H1 (cell line): ENCODE results near the gene CTSV. TPM values are rescaled to one million over a fixed set of nuclear protein-coding genes. Genes with fewer than 3 reads are reported as not detected.

Source experiments
- CTCF ChIA-PET: fragments of 300-600 bp; sonication (Branson Sonifier 250); formaldehyde crosslinking; loops from one replicate; lab custom pipeline; 2021; ENCODE audit not compliant: partially characterized antibody; lab: Charles Lee
- POLR2A ChIA-PET: fragments of 300-600 bp; sonication (Branson Sonifier 250); formaldehyde crosslinking; loops from one replicate; lab custom pipeline; 2021; ENCODE audit warnings: inconsistent platforms; ENCODE audit not compliant: partially characterized antibody; lab: Charles Lee
- DNase-seq, 2 experiments: peaks; one replicate each; pipeline versions ENCODE4 v3.0.0 to v3.0.0-alpha.2; 2010 to 2022; ENCODE audit warnings: low spot score in 2 of 2, low read depth in 1 of 2, mixed read lengths in 1 of 2
- FAIRE-seq: peaks from 2 replicates; lab custom pipeline; 2011; peaks lifted over from hg19 to GRCh38; lab: Jason Lieb, UNC
- H2AFZ ChIP-seq: 2 replicates; pipeline ENCODE4 v1.8.1; 2012; ENCODE audit warnings: low read length, inconsistent platforms
- H2AK5ac ChIP-seq: 2 replicates; pipeline ENCODE4 v1.6.1; 2013; ENCODE audit warnings: low read depth, low read length
- H2BK120ac ChIP-seq: replicated peaks from 2 replicates; pipeline ENCODE3; 2013; ENCODE audit warnings: low read depth, low read length, inconsistent platforms
- H2BK12ac ChIP-seq: 2 replicates; pipeline ENCODE4 v1.6.1; 2013; ENCODE audit warnings: low read depth, low read length
- H2BK15ac ChIP-seq: 2 replicates; pipeline ENCODE4 v1.6.1; 2013; ENCODE audit warnings: low read length
- H2BK20ac ChIP-seq: 2 replicates; pipeline ENCODE4 v1.6.1; 2013; ENCODE audit warnings: low read length
- H2BK5ac ChIP-seq: 2 replicates; pipeline ENCODE4 v1.6.1; 2013; ENCODE audit warnings: low read depth, low read length
- H3K14ac ChIP-seq: 2 replicates; pipeline ENCODE4 v1.6.1; 2013; ENCODE audit warnings: inconsistent platforms; ENCODE audit not compliant: insufficient read length
- H3K18ac ChIP-seq: 2 replicates; pipeline ENCODE4 v1.6.1; 2013; ENCODE audit warnings: low read length; ENCODE audit errors: extremely low read depth
- H3K23ac ChIP-seq: 2 replicates; pipeline ENCODE4 v1.6.1; 2013; ENCODE audit warnings: inconsistent platforms; ENCODE audit not compliant: insufficient read length
- H3K23me2 ChIP-seq: 2 replicates; pipeline ENCODE4 v1.6.1; 2013; ENCODE audit warnings: low read depth, low read length
- H3K27ac ChIP-seq: 2 replicates; pipeline ENCODE4 v1.6.1; 2011; ENCODE audit warnings: low read depth, low read length, inconsistent platforms
- H3K27me3 ChIP-seq, 4 experiments: replicated peaks in 1 of 4; 1 replicate in 1 of 4; 2 replicates in 3 of 4; pipeline versions ENCODE4 v1.6.1 to v1.8.1; 2011 to 2013; ENCODE audit warnings: low read length in 3 of 4, mild to moderate bottlenecking in 3 of 4, inconsistent platforms in 2 of 4, mixed read lengths in 2 of 4, moderate library complexity in 1 of 4; ENCODE audit not compliant: control insufficient read depth in 3 of 4, insufficient read depth in 3 of 4; ENCODE audit errors: extremely low read depth in 1 of 4
- H3K36me3 ChIP-seq, 4 experiments: 2 replicates each; pipeline versions ENCODE4 v1.6.1 to v1.8.1; 2011 to 2013; ENCODE audit warnings: mild to moderate bottlenecking in 4 of 4, low read length in 3 of 4, moderate library complexity in 2 of 4, control low read depth in 1 of 4, inconsistent platforms in 1 of 4; ENCODE audit not compliant: insufficient read depth in 4 of 4, control insufficient read depth in 2 of 4
- H3K4ac ChIP-seq: replicated peaks from 2 replicates; pipeline ENCODE3; 2013; ENCODE audit warnings: low read length, low read depth, mixed read lengths, inconsistent platforms; ENCODE audit not compliant: insufficient read length
- H3K4me1 ChIP-seq, 4 experiments: replicated peaks in 1 of 4; 1 replicate in 1 of 4; 2 replicates in 3 of 4; pipeline versions ENCODE4 v1.6.1 to v1.8.1; 2011 to 2013; ENCODE audit warnings: low read length in 3 of 4, inconsistent platforms in 2 of 4, mixed read lengths in 1 of 4; ENCODE audit not compliant: insufficient read depth in 4 of 4, control insufficient read depth in 3 of 4
- H3K4me2 ChIP-seq, 2 experiments: 2 replicates each; pipeline versions ENCODE4 v1.6.1 to v1.8.1; 2011 to 2013; ENCODE audit warnings: low read depth in 2 of 2, low read length in 2 of 2, control low read depth in 1 of 2, inconsistent platforms in 1 of 2, mild to moderate bottlenecking in 1 of 2; ENCODE audit not compliant: insufficient read depth in 1 of 2
- H3K4me3 ChIP-seq, 4 experiments: fragments of 200-600, 300-600 bp in 1 of 4; sonication (generic), shearing (Covaris generic), sonication (Bioruptor Twin) in 1 of 4; 2 replicates each; pipeline versions ENCODE4 v1.5.1 to v1.8.1; 2011 to 2016; ENCODE audit warnings: low read length in 4 of 4, low read depth in 3 of 4, control low read depth in 2 of 4, inconsistent platforms in 2 of 4, mild to moderate bottlenecking in 2 of 4, mixed read lengths in 1 of 4, moderate library complexity in 1 of 4; ENCODE audit not compliant: insufficient read depth in 2 of 4; ENCODE audit errors: extremely low read depth in 1 of 4
- H3K56ac ChIP-seq: replicated peaks from 2 replicates; pipeline ENCODE3; 2013; ENCODE audit warnings: low read depth, mild to moderate bottlenecking, mixed read lengths, low read length, inconsistent platforms; ENCODE audit not compliant: insufficient read length
- H3K79me1 ChIP-seq: 2 replicates; pipeline ENCODE4 v1.6.1; 2013; ENCODE audit warnings: low read depth, low read length, control low read depth
- H3K79me2 ChIP-seq, 2 experiments: 2 replicates each; pipeline versions ENCODE4 v1.6.1 to v1.8.1; 2012 to 2013; ENCODE audit warnings: low read length in 2 of 2, mild to moderate bottlenecking in 2 of 2, inconsistent platforms in 1 of 2; ENCODE audit not compliant: insufficient read depth in 2 of 2, control insufficient read depth in 1 of 2
- H3K9ac ChIP-seq, 4 experiments: replicated peaks in 1 of 4; 1 replicate in 1 of 4; 2 replicates in 3 of 4; pipeline versions ENCODE4 v1.6.1 to v1.8.1; 2011 to 2013; ENCODE audit warnings: low read depth in 3 of 4, low read length in 3 of 4, control low read depth in 2 of 4, mild to moderate bottlenecking in 2 of 4, moderate library complexity in 2 of 4, inconsistent platforms in 1 of 4; ENCODE audit errors: extremely low read depth in 1 of 4
- H3K9me3 ChIP-seq, 2 experiments: 2 replicates each; pipeline versions ENCODE4 v1.6.1 to v1.8.1; 2012 to 2013; ENCODE audit warnings: mild to moderate bottlenecking in 2 of 2, moderate library complexity in 2 of 2, control low read depth in 1 of 2, inconsistent platforms in 1 of 2, low read depth in 1 of 2, low read length in 1 of 2, mixed read lengths in 1 of 2; ENCODE audit not compliant: insufficient read depth in 2 of 2
- H4K20me1 ChIP-seq, 2 experiments: replicated peaks in 1 of 2; 2 replicates each; pipeline versions ENCODE3 to v1.8.1; 2011 to 2013; ENCODE audit warnings: inconsistent platforms in 2 of 2, low read length in 2 of 2, mild to moderate bottlenecking in 1 of 2; ENCODE audit not compliant: insufficient read depth in 2 of 2, control insufficient read depth in 1 of 2
- H4K5ac ChIP-seq: 2 replicates; pipeline ENCODE4 v1.6.1; 2013; ENCODE audit warnings: low read length, low read depth, mixed read lengths, inconsistent platforms; ENCODE audit not compliant: insufficient read length
- H4K8ac ChIP-seq: 2 replicates; pipeline ENCODE4 v1.8.0; 2013; ENCODE audit warnings: mild to moderate bottlenecking, moderate library complexity, low read length, inconsistent platforms; ENCODE audit not compliant: insufficient read depth; ENCODE audit errors: extremely low read depth
- H4K91ac ChIP-seq: replicated peaks from 2 replicates; pipeline ENCODE3; 2013; ENCODE audit warnings: low read length, mixed read lengths, inconsistent platforms; ENCODE audit not compliant: insufficient read length
- EZH2 ChIP-seq: fragments of 200-600 bp; sonication (generic); IDR thresholded peaks from 2 replicates; pipeline ENCODE4 v1.7.1; 2012; ENCODE audit warnings: low read depth, mild to moderate bottlenecking, moderate library complexity, low read length, inconsistent platforms; ENCODE audit not compliant: severe bottlenecking
- KDM1A ChIP-seq: fragments of 200-600, 300-600 bp; sonication (generic); IDR thresholded peaks from 2 replicates; pipeline ENCODE4 v1.7.1; 2016; ENCODE audit warnings: mild to moderate bottlenecking, low read length, borderline replicate concordance
- KDM4A ChIP-seq: IDR thresholded peaks from one replicate; pipeline ENCODE4 v1.7.1; 2012; ENCODE audit warnings: low read depth, mild to moderate bottlenecking, moderate library complexity, low read length, inconsistent platforms; ENCODE audit not compliant: severe bottlenecking
- MAFK ChIP-seq: IDR thresholded peaks from 2 replicates; pipeline ENCODE4 v1.6.1; 2012; ENCODE audit warnings: low read depth, mild to moderate bottlenecking, improper control_type of control experiment, low read length
- POLR2A ChIP-seq, 2 experiments: IDR thresholded peaks; 1 replicate in 1 of 2; 2 replicates in 1 of 2; pipeline ENCODE4 v1.6.1; 2011; ENCODE audit warnings: low read depth in 2 of 2, low read length in 2 of 2, mild to moderate bottlenecking in 2 of 2; ENCODE audit errors: control extremely low read depth in 1 of 2
- SIRT6 ChIP-seq: IDR thresholded peaks from one replicate; pipeline ENCODE4 v1.7.1; 2012; ENCODE audit warnings: low read length, inconsistent platforms
- SRF ChIP-seq: IDR thresholded peaks from 2 replicates; pipeline ENCODE4 v1.6.1; 2011; ENCODE audit warnings: mild to moderate bottlenecking, low read depth, low read length, moderate library complexity
- TAF1 ChIP-seq: IDR thresholded peaks from 2 replicates; pipeline ENCODE4 v1.6.1; 2011; ENCODE audit warnings: mild to moderate bottlenecking, low read depth, low read length
- TAF7 ChIP-seq: optimal IDR thresholded peaks from 2 replicates; pipeline ENCODE3; 2011; ENCODE audit warnings: low read depth, mild to moderate bottlenecking, inconsistent platforms, low read length, moderate library complexity, borderline replicate concordance
- TBP ChIP-seq: IDR thresholded peaks from 2 replicates; pipeline ENCODE4 v1.6.1; 2011; ENCODE audit warnings: low read depth, low read length, improper control_type of control experiment
- TCF12 ChIP-seq: IDR thresholded peaks from 2 replicates; pipeline ENCODE4 v1.6.1; 2011; ENCODE audit warnings: low read depth, mild to moderate bottlenecking, low read length
- YY1 ChIP-seq: IDR thresholded peaks from 2 replicates; pipeline ENCODE4 v1.6.1; 2011; ENCODE audit warnings: low read depth, mild to moderate bottlenecking, low read length
- WGBS, 2 experiments: shearing (Covaris generic) in 1 of 2; methylation state at CpG; one replicate each; pipeline versions ENCODE4 v1.1.6 to v1.1.7; 2013 to 2015; ENCODE audit warnings: low lambda C conversion rate in 2 of 2, mixed read lengths in 2 of 2, inconsistent platforms in 1 of 2, low coverage in 1 of 2, missing lambda C conversion rate in 1 of 2; ENCODE audit not compliant: insufficient replicate concordance in 2 of 2, insufficient coverage in 1 of 2, insufficient read length in 1 of 2; ENCODE audit errors: extremely low coverage in 1 of 2, missing lambda C conversion rate in 1 of 2; 5-methylcytosine and 5-hydroxymethylcytosine counted together
- polyA plus RNA-seq, 7 experiments: library from polyadenylated mRNA; depleted of rRNA in 3 of 7; stranded (reverse) in 5 of 7; unstranded in 2 of 7; fragments of >200 nt in 5 of 7; fragments of 200-250 nt in 2 of 7; gene quantifications; 1 replicate in 5 of 7; 2 replicates in 1 of 7; 4 replicates in 1 of 7; pipeline versions ENCODE4 v1.2.1 to v1.2.3, GENCODE V29; 2011 to 2013; ENCODE audit warnings: missing spikeins in 2 of 7, mixed read lengths in 2 of 7
- total RNA-seq: library from RNA; stranded (reverse); fragmentation: NEBNext Ultra II Directional; extraction: Animal tissue kit (Norgen Biotek cat#: 25700); gene quantifications from 2 replicates; pipeline ENCODE4 v1.2.1, GENCODE V29; 2021

CTSV gene
- total and polyA plus RNA-seq, 2 of the 8 experiments (the other 6 are each of a cell fraction or from before 2014, with no cell fraction given): 91.0 to 114 TPM

GRCh38 chr9:97060796-97061195 is 21.9 kb upstream of the CTSV start:
- DNase-seq: no peak
- H3K27ac ChIP-seq: no peak overlapping the region
- H3K9ac ChIP-seq: no peak overlapping the region
- H3K4me2 ChIP-seq: no peak overlapping the region
- H3K79me2 ChIP-seq: no peaks in the 10 kb centered on the region
- no peak overlapping the region for H3K4ac ChIP-seq
- H2AK5ac ChIP-seq: no peak overlapping the region
- H3K4me3 ChIP-seq: no peak overlapping the region
- H3K14ac ChIP-seq: no peak overlapping the region
- TF ChIP-seq SRF (no peak), MAFK (no peak), TAF7 (no peak), KDM1A (no peak), TCF12 (no peak), TBP (no peak), TAF1 (no peak), SIRT6 (no peak), KDM4A (no peak), POLR2A (IDR thresholded peaks at IDR 0.05; ENCODE audit: control extremely low read depth in 1 of 2, low read depth in 2 of 2, low read length in 2 of 2) (no peak), EZH2 (no peak), YY1 (no peak)
- ChIA-PET POLR2A (no interaction called here), CTCF (interaction anchor here (0.9 to 1.1 kb wide), 2 partner anchors 17 to 18 kb away, joined by 3 read pairs; no protein-coding TSS in a partner anchor)
- no peak overlapping the region for H2BK5ac ChIP-seq
- H2BK12ac ChIP-seq: no peak overlapping the region
- H3K27me3 ChIP-seq: no peaks in the 10 kb centered on the region
- WGBS, 2 experiments: 92% methylated on average over 3 of the region's 3 CpGs; no CpG with 5 or more reads in 1 of the 2 experiments
- H2BK15ac ChIP-seq: peak overlapping the region; percentile 77; the same call in 1 of the 2 replicates
- no peaks in the 10 kb centered on the region for H4K20me1 ChIP-seq
- H2BK20ac ChIP-seq: no peak overlapping the region
- H3K36me3 ChIP-seq: no peaks in the 10 kb centered on the region
- no peak overlapping the region for H3K23ac ChIP-seq
- H4K8ac ChIP-seq: no peak overlapping the region
- FAIRE-seq: no peak
- H3K79me1 ChIP-seq: no peaks in the 10 kb centered on the region
- no peaks in the 10 kb centered on the region for H3K9me3 ChIP-seq
- H2AFZ ChIP-seq: no peak overlapping the region
- no peak overlapping the region for H2BK120ac ChIP-seq
- H3K23me2 ChIP-seq: no peaks in the 10 kb centered on the region
- H3K18ac ChIP-seq: no peak overlapping the region
- H3K4me1 ChIP-seq: no peaks in the 10 kb centered on the region
- H4K91ac ChIP-seq: no peak overlapping the region
- H3K56ac ChIP-seq: no peak overlapping the region
- no peak overlapping the region for H4K5ac ChIP-seq
